AG10803 (cell line): ENCODE measurements around the gene ANKS1A.
A peak's percentile ranks its signal among the peaks of the same experiment; 100 is the strongest.
"Not testable (repeated sequence)": the region's sequence is repeated elsewhere in the genome, so short reads cannot be mapped to it uniquely, and the experiment has no call there.

Source experiments
- DNase-seq: peaks from one replicate; pipeline ENCODE4 v3.0.0; 2010; ENCODE audit warnings: low read depth
- H3K4me3 ChIP-seq: 2 replicates; pipeline ENCODE4 v1.5.1; 2011; ENCODE audit warnings: mild to moderate bottlenecking, low read length, control low read depth
- CTCF ChIP-seq: conservative IDR thresholded peaks from 2 replicates; pipeline ENCODE4 v1.5.1; 2011; ENCODE audit warnings: mild to moderate bottlenecking, low read length, control low read depth, inconsistent platforms

Gene ANKS1A

GRCh38 chr6:34888874-34889555 lies at the start of gene ANKS1A:
Gene ANKS1A, plus strand, starts transcription at chr6:34889255. Its CDS starts 148 bp downstream, at chr6:34889403.
- no peak for TF ChIP-seq CTCF
- peak; percentile 23 for DNase-seq
- H3K4me3 ChIP-seq, result peak within 1 kb of the TSS; percentile 94

GRCh38 chr6:34839666-34840352 lies 49.2 kb upstream of the ANKS1A start:
- no peak overlapping the region for H3K4me3 ChIP-seq
- no peak for TF ChIP-seq CTCF
- DNase-seq, result no peak

- H3K4me3 ChIP-seq, DNase-seq: not testable (repeated sequence)
Measured at GRCh38 chr6:34849066-34849465, 40.0 kb upstream of the ANKS1A start.

GRCh38 chr6:34851361-34851760 lies 37.7 kb upstream of the ANKS1A start:
- no peak for DNase-seq
- H3K4me3 ChIP-seq, result no peak overlapping the region
- no peak for TF ChIP-seq CTCF

GRCh38 chr6:34852406-34853085 lies 36.5 kb upstream of the ANKS1A start:
- no peak overlapping the region for H3K4me3 ChIP-seq
- TF ChIP-seq CTCF, result no peak
- peak; percentile 31 for DNase-seq

- TF ChIP-seq CTCF, result no peak
- H3K4me3 ChIP-seq, result no peak overlapping the region
- DNase-seq, result no peak
Measured at GRCh38 chr6:34855463-34855862, 33.6 kb upstream of the ANKS1A start.

GRCh38 chr6:34858681-34859080 lies 30.4 kb upstream of the ANKS1A start:
- no peak for TF ChIP-seq CTCF
- no peak for DNase-seq
- H3K4me3 ChIP-seq, result no peak overlapping the region
